22Rv1 (cell line): ENCODE measurements around the gene ZW10.

Experiments
- ZFX ChIP-seq: fragments of 450-650 bp; IDR thresholded peaks from 2 replicates; pipeline ENCODE4 v1.6.1; 2017; ENCODE audit warnings: antibody characterized with exemption, borderline replicate concordance
- TF ChIP-seq, protein P1 (sequence below): fragments of 450-650 bp; IDR thresholded peaks from 2 replicates; pipeline ENCODE4 v1.5.1; 2017; ENCODE audit warnings: mild to moderate bottlenecking

DNA sequence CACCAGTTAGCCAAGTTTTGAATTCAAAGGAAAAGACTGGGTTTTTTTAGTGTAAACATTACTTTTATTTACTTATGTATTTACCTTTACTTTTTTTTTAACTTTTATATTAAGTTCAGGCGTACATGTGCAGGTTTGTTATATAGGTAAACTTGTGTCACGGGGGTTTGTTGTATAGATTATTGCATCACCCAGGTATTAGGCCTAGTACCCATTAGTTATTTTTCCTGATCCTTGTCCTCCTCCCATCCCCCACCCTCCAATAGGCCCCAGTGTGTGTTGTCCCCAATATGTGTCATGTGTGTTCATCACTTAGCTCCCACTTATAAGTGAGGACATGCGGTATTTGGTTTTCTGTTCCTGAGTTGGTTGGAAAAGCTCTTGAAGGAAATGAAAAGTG is 20.6 kb downstream of the ZW10 start:
- TF ChIP-seq, protein P1, sequence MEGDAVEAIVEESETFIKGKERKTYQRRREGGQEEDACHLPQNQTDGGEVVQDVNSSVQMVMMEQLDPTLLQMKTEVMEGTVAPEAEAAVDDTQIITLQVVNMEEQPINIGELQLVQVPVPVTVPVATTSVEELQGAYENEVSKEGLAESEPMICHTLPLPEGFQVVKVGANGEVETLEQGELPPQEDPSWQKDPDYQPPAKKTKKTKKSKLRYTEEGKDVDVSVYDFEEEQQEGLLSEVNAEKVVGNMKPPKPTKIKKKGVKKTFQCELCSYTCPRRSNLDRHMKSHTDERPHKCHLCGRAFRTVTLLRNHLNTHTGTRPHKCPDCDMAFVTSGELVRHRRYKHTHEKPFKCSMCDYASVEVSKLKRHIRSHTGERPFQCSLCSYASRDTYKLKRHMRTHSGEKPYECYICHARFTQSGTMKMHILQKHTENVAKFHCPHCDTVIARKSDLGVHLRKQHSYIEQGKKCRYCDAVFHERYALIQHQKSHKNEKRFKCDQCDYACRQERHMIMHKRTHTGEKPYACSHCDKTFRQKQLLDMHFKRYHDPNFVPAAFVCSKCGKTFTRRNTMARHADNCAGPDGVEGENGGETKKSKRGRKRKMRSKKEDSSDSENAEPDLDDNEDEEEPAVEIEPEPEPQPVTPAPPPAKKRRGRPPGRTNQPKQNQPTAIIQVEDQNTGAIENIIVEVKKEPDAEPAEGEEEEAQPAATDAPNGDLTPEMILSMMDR = no peak
- TF ChIP-seq ZFX = no peak
